ENCODE data around the gene C1QTNF6.

Gene C1QTNF6

DNA sequence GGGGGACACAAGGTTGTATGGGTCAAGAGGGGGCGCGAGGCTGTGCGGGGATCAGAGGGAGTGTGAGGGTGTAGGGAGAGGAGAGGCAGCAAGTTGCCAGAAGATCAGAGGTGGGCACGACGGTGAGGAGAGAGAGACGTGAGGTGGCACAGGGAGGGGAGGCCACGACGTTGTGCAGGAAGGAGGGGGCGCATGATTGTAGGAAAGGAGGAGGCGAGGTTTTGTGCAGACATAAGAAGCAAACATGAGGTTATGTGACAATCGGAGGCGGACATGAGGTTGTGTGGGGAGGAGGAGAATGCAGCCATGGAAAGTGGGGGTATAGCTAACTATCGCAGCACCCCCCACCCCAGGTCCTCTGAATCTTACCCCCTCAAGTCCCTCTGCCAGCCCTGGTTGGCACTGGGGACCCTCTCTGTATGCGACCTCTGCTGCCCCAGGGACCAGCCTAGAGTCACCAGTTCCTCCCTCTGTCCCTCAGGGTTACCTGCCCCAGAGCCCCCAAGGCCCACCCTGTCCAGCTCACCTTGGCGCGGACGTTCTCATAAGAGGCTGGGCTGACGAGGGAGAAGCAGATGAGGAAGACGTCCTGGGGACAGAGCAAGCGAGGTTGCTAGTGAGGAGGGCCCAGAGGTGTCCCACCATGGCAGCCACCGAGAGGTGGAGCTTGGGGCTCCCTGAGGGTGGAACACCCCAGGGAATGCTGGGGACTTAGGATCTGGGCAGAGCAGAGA, 43.5 kb upstream of the C1QTNF6 start:
- Histone ChIP-seq H3K4me3 (ENCODE audit: insufficient read depth in 1 of 2, low read depth in 1 of 2, low read length in 2 of 2) (no peak overlapping the region), H3K18ac (ENCODE audit: low read depth in 1 of 2, low read length in 2 of 2) (peak overlapping the region in 1 of 2 experiments; percentile 46), H3K9ac (ENCODE audit: low read length) (no peak overlapping the region), H2BK120ac (ENCODE audit: low read depth, low read length) (no peak overlapping the region), H3K4ac (ENCODE audit: low read depth in 1 of 2, low read length in 2 of 2) (peak overlapping the region in 1 of 2 experiments; percentile 41), H3K14ac (ENCODE audit: low read length in 2 of 2) (peak overlapping the region in 1 of 2 experiments; percentile 68), H3K27ac (ENCODE audit: low read length, poor library complexity, severe bottlenecking) (no peak overlapping the region), H3K4me1 (ENCODE audit: control insufficient read depth, insufficient read depth, low read depth, low read length) (peaks cover 42% of the 10 kb centered on the region), H3K4me2 (ENCODE audit: low read length, poor library complexity, severe bottlenecking) (no peak overlapping the region), H2BK15ac (ENCODE audit: low read depth, poor library complexity, severe bottlenecking) (no peak overlapping the region), H2BK5ac (ENCODE audit: low read depth, low read length, poor library complexity, severe bottlenecking) (no peak overlapping the region), H4K91ac (ENCODE audit: low read length) (peak overlapping the region; percentile 14), H3K79me1 (replicated peaks; ENCODE audit: low read length, poor library complexity, severe bottlenecking) (peaks cover 24% of the 10 kb centered on the region), H3K27me3 (ENCODE audit: control insufficient read depth in 1 of 2, insufficient read depth in 1 of 2, low read length in 2 of 2) (peaks cover 0 to 4% of the 10 kb centered on the region in 2 experiments), H3K23ac (ENCODE audit: low read length in 2 of 2) (peak overlapping the region in 1 of 2 experiments; percentile 9), H3K9me3 (ENCODE audit: control insufficient read depth, low read length) (no peaks in the 10 kb centered on the region), H4K8ac (ENCODE audit: low read length) (no peak overlapping the region), H2BK12ac (ENCODE audit: low read length in 2 of 2) (peak overlapping the region in 1 of 2 experiments; percentile 29), H3K36me3 (ENCODE audit: control insufficient read depth in 1 of 2, insufficient read depth in 2 of 2, low read depth in 1 of 2, low read length in 2 of 2) (peaks cover 0 to 44% of the 10 kb centered on the region in 2 experiments), H2AK5ac (ENCODE audit: low read length, severe bottlenecking) (no peak overlapping the region), H2AFZ (ENCODE audit: low read depth, low read length) (no peak overlapping the region)
- DNase-seq = no peak
- WGBS = 96% methylated on average over 18 of the region's 21 CpGs

GRCh38 chr22:37230673-37231405, 42.8 kb upstream of the C1QTNF6 start:
- Histone ChIP-seq H2BK15ac (ENCODE audit: low read depth, poor library complexity, severe bottlenecking) (no peak overlapping the region), H2BK120ac (ENCODE audit: low read depth, low read length) (no peak overlapping the region), H2AK5ac (ENCODE audit: low read length, severe bottlenecking) (no peak overlapping the region), H2BK5ac (ENCODE audit: low read depth, low read length, poor library complexity, severe bottlenecking) (peak overlapping the region; percentile 14), H3K23ac (ENCODE audit: low read length in 2 of 2) (no peak overlapping the region), H3K9ac (ENCODE audit: low read length) (no peak overlapping the region), H3K9me3 (ENCODE audit: control insufficient read depth, low read length) (no peaks in the 10 kb centered on the region), H3K27me3 (ENCODE audit: control insufficient read depth in 1 of 2, insufficient read depth in 1 of 2, low read length in 2 of 2) (peaks cover 0 to 4% of the 10 kb centered on the region in 2 experiments), H3K4ac (ENCODE audit: low read depth in 1 of 2, low read length in 2 of 2) (peak overlapping the region in 1 of 2 experiments; percentile 41), H3K4me2 (ENCODE audit: low read length, poor library complexity, severe bottlenecking) (no peak overlapping the region), H4K91ac (ENCODE audit: low read length) (peak overlapping the region; percentile 14), H3K14ac (ENCODE audit: low read length in 2 of 2) (peak overlapping the region in 1 of 2 experiments; percentile 68), H3K4me3 (ENCODE audit: insufficient read depth in 1 of 2, low read depth in 1 of 2, low read length in 2 of 2) (no peak overlapping the region), H3K27ac (ENCODE audit: low read length, poor library complexity, severe bottlenecking) (no peak overlapping the region), H2AFZ (ENCODE audit: low read depth, low read length) (no peak overlapping the region), H3K79me1 (replicated peaks; ENCODE audit: low read length, poor library complexity, severe bottlenecking) (peaks cover 19% of the 10 kb centered on the region), H2BK12ac (ENCODE audit: low read length in 2 of 2) (peak overlapping the region in 1 of 2 experiments; percentile 85), H3K36me3 (ENCODE audit: control insufficient read depth in 1 of 2, insufficient read depth in 2 of 2, low read depth in 1 of 2, low read length in 2 of 2) (peaks cover 4 to 46% of the 10 kb centered on the region in 2 experiments), H4K8ac (ENCODE audit: low read length) (peak overlapping the region; percentile 20), H3K18ac (ENCODE audit: low read depth in 1 of 2, low read length in 2 of 2) (peak overlapping the region in 1 of 2 experiments; percentile 46), H3K4me1 (ENCODE audit: control insufficient read depth, insufficient read depth, low read depth, low read length) (peaks cover 42% of the 10 kb centered on the region)
- DNase-seq = no peak
- 87% methylated on average over 13 of the region's 14 CpGs for WGBS

DNA sequence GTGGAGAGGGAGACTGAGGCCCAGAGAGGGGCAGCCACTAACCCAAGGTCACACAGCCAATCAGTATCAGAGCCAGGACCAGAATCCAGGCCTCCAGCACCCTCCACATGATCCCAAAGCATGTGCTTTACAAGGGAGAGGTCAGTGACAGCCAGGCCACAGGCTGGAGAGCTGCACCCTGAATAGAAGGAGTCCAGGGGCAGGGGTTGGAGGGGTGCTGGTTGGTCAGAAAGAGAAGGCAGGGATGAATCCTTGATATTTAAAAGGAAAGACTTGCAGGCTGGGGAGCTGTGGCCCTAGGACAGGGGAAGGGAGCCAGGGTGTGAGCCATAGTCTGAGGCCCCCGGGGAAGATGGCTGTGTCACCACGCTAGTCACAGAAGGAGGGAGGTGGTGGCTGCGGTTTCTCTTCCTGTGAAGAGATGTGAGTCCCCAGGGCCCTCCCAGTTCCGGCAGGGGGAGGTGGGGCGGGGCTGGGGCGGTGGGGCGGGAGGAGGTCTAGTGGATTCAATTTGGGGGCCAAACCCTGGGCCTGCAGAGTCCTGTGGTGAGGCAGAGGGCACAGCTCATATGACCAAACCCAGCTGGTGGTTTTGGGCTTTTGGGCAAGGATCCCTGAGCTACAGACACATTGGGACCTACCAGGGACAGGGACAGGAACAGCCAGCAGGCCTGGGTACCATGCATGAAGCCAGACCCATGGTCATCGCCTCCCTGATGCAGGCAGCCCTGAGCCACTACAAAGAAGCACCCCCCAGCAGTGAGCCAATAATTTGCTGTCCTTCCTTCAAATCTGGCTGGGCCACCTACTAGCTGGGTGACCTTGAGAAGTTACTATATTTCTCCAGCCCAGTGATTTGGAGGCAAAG, 42.0 kb upstream of the C1QTNF6 start:
- Histone ChIP-seq H3K4me3 (ENCODE audit: insufficient read depth in 1 of 2, low read depth in 1 of 2, low read length in 2 of 2) (no peak overlapping the region), H3K9me3 (ENCODE audit: control insufficient read depth, low read length) (no peaks in the 10 kb centered on the region), H2BK120ac (ENCODE audit: low read depth, low read length) (peak overlapping the region; percentile 11), H2AK5ac (ENCODE audit: low read length, severe bottlenecking) (peak overlapping the region; percentile 1), H2BK5ac (ENCODE audit: low read depth, low read length, poor library complexity, severe bottlenecking) (no peak overlapping the region), H3K4me1 (ENCODE audit: control insufficient read depth, insufficient read depth, low read depth, low read length) (peaks cover 40% of the 10 kb centered on the region), H3K79me1 (replicated peaks; ENCODE audit: low read length, poor library complexity, severe bottlenecking) (peaks cover 12% of the 10 kb centered on the region), H3K36me3 (ENCODE audit: control insufficient read depth in 1 of 2, insufficient read depth in 2 of 2, low read depth in 1 of 2, low read length in 2 of 2) (peaks cover 10 to 48% of the 10 kb centered on the region in 2 experiments), H4K8ac (ENCODE audit: low read length) (no peak overlapping the region), H2AFZ (ENCODE audit: low read depth, low read length) (no peak overlapping the region), H3K4ac (ENCODE audit: low read depth in 1 of 2, low read length in 2 of 2) (peak overlapping the region; percentile 3 to 74), H3K18ac (ENCODE audit: low read depth in 1 of 2, low read length in 2 of 2) (peak overlapping the region; percentile 29 to 97), H3K27ac (ENCODE audit: low read length, poor library complexity, severe bottlenecking) (no peak overlapping the region), H2BK12ac (ENCODE audit: low read length in 2 of 2) (peak overlapping the region in 1 of 2 experiments; percentile 95), H2BK15ac (ENCODE audit: low read depth, poor library complexity, severe bottlenecking) (peak overlapping the region; percentile 39), H3K14ac (ENCODE audit: low read length in 2 of 2) (no peak overlapping the region), H3K9ac (ENCODE audit: low read length) (no peak overlapping the region), H4K91ac (ENCODE audit: low read length) (peak overlapping the region; percentile 97), H3K4me2 (ENCODE audit: low read length, poor library complexity, severe bottlenecking) (no peak overlapping the region), H3K27me3 (ENCODE audit: control insufficient read depth in 1 of 2, insufficient read depth in 1 of 2, low read length in 2 of 2) (no peaks in the 10 kb centered on the region), H3K23ac (ENCODE audit: low read length in 2 of 2) (no peak overlapping the region)
- peak; percentile 66 for DNase-seq
- WGBS = 46% methylated on average over 7 of the region's 8 CpGs
